ENCODE data around the gene S100A12.

Gene S100A12

GRCh38 chr1:153396461-153396860, 21.0 kb upstream of the S100A12 start:
- DNase-seq: no peak

DNA sequence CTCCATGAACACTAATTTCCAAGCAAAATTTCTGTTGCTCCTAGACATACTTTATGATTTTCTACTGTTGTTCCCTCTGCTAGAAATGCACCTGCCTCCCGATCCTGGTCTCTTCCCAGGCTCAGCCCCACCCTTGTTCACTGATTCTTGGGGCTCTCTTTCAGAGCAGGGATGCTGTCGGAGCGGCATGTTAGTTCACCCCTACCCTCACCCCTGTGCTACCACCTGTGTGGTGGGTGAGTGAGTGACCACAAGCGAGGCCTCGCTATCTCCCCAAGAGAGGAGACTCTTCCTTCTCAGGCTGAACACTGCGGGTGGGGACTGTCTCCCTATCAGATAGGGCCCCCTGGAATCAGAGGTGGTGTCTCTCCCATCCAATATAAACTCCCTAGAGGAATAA, 20.4 kb upstream of the S100A12 start:
- DNase-seq: no peak

DNA sequence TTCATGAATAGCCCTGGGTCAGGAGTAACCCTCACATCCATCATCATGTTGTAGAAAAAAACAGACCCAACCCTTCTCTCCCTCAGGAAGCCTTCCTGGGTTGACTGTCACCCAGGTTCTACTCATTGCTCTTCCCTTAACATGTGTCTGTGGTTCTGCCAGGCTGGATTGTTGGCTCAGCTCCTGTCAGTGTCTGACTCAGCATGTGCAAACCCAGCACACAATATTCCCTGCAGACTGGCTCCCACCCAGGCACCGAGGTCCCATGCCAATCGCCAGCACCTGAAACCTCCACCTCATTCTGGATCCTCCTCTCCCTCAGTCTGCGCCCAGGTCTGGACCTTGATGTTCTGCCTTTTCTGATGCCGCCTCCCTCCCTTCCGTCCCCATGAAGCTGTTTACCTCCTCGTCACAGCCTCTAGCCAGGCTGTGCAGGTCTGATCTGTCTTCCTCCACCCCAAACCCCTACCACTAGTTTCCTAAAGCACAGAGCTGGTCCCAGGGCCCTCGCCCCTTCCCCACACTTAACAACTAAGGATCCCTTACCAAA, 19.8 kb upstream of the S100A12 start:
- no peak for DNase-seq

DNA sequence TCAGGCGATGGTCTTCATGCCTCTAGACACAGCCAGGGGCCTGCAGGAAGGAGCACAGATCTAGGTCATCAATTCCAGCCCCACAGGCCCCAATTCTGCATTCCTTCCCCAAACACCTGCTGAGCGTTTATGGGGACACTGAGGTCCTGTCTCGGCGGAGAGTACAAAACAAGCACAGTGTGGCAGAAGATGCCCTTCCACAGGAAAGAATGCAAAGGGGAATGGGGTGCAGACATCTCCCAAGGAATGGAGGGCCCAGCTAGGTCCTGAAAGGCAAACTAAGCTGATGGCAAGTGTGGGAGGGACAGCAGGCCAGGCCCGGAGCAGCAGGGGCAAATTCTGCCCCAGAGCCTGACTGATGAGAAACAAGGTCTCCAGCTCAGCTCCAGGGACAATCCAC, 19.0 kb upstream of the S100A12 start:
- DNase-seq: no peak

GRCh38 chr1:153393926-153394325, 18.5 kb upstream of the S100A12 start:
- DNase-seq: no peak

DNA sequence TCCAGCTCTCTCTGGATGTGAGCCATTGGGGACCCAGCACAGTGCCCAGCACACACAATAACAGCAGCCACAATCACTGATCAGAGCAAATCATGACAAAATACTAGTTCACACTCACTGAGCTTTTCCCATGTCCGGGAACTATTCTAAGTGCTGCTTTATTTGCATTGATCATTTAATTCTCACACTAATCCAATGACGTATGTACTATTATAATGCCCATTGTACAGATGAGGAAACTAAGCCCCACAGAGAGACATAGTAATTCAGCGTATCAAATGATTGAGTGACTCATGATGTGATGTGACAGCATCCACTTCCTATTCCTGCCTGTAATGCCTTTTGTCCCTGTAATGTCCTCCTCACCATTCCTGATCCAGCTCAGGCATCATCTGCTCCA, 17.4 kb upstream of the S100A12 start:
- no peak for DNase-seq

DNA sequence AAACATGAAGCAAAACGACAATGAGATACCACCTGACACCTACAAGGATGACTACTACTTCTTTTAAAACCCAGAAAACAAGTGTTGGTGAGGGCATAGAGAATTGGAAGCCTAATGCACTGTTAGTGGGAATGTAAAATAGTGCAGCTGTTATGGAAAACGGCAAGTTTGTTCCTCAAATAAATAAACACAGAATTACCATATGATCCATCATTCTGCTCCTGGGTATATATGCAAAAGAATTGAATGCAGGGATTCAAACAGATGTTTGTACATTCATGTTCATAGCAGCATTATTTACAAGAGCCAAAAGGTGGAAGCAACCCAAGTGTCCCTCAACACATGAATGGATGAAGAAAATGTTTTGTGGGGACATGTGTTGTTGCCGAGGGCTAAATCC, 16.8 kb upstream of the S100A12 start:
- DNase-seq: no peak

DNA sequence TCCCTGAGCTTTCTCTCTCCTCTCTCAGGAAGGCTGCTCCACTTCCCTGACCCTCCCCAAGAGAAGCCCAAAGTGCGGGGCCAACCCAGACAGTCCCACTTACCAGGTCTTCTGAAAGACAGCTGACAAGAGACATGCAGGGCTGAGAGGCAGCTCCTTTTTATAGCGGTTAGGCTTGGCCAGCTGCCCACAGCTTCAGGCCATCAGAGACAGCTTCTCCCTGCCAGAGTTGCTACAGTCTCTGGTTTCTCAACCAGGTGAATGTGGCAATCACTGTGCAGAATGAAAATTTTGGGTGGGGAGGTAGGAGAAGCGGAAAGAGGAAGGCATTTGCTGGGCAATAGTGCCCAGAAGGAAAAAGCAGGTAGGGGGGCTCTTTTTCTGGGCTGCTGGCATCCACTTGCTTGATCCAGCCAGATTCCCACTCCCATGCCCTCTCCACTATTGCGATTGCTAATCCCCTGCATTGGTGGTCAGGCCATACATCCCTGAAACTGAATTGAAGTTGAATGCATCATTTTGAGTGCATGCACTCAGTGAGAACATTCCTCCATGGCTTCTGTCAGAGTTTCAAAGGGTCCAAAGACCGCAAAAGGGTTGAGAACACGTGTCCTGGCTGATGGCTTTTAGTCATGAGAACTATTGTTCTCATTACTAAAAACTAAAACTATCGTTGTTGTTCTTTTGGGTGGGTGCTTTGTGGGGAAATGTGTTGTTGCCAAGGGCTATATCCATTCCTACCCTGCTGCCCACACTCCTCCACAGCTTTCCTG, 15.7 kb upstream of the S100A12 start, which contains the start of gene S100A8:
TSS of gene S100A8 (minus strand) at position 136 of the 773 bp plus-strand sequence. CDS start 538 bp downstream, outside the sequence.
- no peak for DNase-seq

DNA sequence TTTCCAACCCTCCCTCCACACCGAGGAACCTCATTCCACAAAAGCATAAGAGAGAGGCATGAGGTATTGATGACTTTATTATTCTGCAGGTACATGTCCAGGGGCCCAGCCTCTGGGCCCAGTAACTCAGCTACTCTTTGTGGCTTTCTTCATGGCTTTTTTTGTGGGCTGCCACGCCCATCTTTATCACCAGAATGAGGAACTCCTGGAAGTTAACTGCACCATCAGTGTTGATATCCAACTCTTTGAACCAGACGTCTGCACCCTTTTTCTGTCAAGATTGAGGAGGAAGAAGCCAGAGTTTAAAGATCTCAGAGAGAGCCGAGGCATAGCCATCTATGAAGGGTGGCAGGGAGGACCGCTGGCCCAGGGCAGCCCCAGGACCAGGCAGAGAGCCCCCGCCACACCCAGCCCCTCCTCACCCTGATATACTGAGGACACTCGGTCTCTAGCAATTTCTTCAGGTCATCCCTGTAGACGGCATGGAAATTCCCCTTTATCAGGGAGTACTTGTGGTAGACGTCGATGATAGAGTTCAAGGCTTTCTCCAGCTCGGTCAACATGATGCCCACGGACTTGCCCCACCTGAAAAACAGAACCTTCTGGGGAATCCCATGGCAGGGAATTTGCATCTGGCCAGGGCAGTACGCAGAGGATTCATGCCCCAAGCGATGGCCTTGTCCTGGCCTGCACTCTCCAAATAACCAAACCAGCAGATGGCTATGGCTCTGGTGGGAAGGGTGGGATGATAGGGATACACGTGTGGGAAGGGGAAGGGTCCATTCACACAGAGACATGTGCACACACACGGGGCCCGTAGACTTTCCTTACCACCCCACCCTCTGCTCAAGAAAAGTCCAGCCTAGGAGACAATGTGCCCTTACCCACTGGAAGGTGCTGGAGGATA, 14.8 kb upstream of the S100A12 start:
- DNase-seq: no peak

GRCh38 chr1:153389401-153389800, 14.0 kb upstream of the S100A12 start:
- no peak for DNase-seq

GRCh38 chr1:153387785-153388184, 12.4 kb upstream of the S100A12 start:
- DNase-seq: no peak

- DNase-seq: no peak
These were observed 11.6 kb upstream of the S100A12 start for GRCh38 chr1:153387001-153387400.

DNA sequence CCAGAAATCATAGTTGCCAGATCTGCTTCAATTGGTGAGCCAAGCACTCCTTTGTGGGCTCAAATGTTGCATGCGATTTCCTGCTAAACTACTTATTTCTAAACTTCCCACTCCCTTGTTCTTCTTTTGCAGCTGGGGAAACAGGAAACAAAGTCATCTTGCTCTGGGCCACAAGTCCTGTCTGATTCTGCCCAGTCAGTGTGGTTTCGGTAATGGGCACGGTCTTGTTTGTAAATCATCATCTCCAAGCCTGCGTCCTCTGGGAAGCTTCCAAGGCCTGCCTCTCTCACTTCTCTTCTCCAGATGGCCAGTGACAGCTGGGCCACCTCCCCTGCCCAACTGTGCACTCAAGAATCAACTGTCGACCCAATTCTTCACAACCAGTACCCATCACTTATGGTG, 11.1 kb upstream of the S100A12 start:
- no peak for DNase-seq

- DNase-seq: no peak
These were observed 9.6 kb upstream of the S100A12 start for GRCh38 chr1:153384958-153385580.

GRCh38 chr1:153380711-153381110, 5.3 kb upstream of the S100A12 start:
- no peak for DNase-seq

DNA sequence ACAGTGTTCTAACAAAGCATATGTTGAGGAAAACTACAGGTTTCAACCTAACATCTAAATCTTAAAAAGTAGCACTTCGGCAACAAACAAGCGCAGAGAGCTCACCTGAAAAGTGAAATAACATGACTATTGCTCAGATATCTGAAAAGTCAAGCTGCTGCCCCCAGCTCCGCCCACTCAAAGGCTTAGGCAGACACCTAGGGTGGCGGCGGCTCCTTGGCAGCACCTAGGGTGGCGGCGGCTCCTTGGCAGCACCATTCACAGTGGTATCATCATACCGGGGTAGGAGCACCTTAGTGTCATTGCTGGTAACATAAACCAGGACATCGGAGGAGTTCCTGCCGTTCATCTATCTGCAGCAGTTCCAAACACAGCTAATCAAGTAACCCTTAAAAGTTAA, 4.2 kb upstream of the S100A12 start:
- no peak for DNase-seq

DNA sequence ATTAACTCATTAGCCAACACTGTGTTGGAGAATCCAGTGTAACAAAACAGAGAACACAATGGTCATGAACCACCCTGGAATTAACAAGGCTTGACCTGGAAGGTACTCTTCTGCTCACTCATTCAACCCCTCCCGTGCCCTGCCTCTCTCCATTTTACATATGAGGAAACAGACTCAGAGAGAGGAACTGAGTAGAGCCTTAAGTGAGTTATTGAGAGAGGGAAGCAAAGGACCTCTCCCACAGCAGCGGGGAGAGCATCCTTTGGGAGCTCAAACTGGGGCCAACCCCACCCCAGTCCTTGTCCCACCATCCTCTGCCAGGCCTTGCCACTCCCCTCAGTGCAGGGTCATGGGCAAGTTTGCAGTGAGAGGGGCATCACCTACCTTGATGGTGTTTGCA, 1.4 kb downstream of the S100A12 start:
- DNase-seq: no peak

DNA sequence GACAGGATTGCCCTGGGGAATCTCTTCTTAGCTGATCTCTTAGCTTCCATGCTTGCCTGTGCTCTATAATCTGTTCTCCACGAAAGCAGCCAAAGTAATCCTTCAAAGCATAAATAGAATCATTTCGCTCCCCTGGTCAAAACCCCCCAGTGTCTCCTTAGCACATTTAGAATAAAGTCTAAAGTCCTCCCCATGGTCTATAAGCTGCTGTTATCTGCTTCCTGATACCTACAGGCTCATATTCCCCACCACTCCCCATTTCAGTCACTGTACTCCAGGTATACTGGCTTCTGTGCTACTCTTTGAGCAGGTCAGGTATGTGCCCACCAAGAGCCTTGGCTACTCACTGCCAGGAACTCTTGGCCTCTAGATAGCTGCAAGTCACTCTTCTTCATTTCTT, 2.9 kb downstream of the S100A12 start:
- no peak for DNase-seq

DNA sequence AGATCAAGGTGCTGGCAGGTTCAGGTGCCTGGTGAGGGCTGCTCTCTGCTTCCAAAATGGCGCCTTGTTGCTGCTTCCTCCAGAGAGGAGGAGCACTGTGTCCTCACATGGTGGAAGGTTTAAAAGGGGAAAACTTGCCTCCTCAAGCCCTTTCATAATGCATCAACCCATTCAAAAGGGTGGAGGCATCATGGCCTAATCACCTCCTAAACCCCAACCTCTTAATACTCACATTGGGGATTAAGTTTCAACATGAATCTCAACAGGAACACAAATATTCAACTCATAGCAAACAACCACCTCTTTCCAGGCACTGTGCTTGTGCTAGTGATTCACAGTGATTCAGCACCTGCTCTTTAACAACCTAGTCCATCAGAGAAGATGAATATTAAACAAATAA, 4.2 kb downstream of the S100A12 start:
- DNase-seq: no peak

- no peak for DNase-seq
These were observed 5.3 kb downstream of the S100A12 start for GRCh38 chr1:153370146-153370545.

DNA sequence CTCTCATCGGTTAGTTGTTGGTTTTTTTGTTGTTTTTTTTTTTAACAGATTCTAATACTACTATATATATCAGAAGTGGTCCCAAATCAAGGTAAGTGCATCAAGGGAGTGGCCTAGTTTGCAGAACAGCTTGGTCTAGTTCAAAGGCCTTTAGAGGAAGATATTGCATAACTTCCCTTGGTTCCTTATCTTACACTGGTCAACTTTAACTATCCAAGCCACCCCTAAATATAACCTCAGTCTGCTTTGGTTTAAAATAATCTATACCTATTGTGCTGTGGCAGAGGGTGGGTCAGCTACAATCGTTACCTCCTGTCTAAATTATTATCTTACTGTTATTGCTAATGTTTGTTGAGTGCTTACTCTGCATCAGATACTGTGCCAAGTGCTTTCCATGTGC, 6.9 kb downstream of the S100A12 start:
- no peak for DNase-seq

- DNase-seq: no peak
These were observed 8.3 kb downstream of the S100A12 start for GRCh38 chr1:153367090-153367489.

- DNase-seq: no peak
These were observed 9.2 kb downstream of the S100A12 start for GRCh38 chr1:153366261-153366660.

Data from DMS79 (cell line).